ENCODE results near the gene RAB7B.
A peak's percentile ranks its signal among the peaks of the same experiment; 100 is the strongest.

RAB7B gene

GRCh38 chr1:205927247-205927646, 75.9 kb downstream of the RAB7B start:
- H2BK12ac ChIP-seq (ENCODE audit: low read length) = no peak overlapping the region
- H3K4ac ChIP-seq (ENCODE audit: low read length) = no peak overlapping the region
- H2BK5ac ChIP-seq (ENCODE audit: low read length) = no peak overlapping the region
- H4K8ac ChIP-seq (ENCODE audit: low read depth, low read length) = no peak overlapping the region
- peak overlapping the region; percentile 43 for H2AK5ac ChIP-seq (ENCODE audit: low read depth, low read length)
- no peak overlapping the region for H3K4me2 ChIP-seq (ENCODE audit: insufficient read depth, low read length, poor library complexity, severe bottlenecking)
- no peak overlapping the region for H2BK15ac ChIP-seq (ENCODE audit: low read length)
- H4K91ac ChIP-seq (ENCODE audit: low read depth, low read length, poor library complexity) = peak overlapping the region; percentile 16
- H3K4me3 ChIP-seq (ENCODE audit: low read length in 2 of 2) = no peak overlapping the region
- no peak overlapping the region for H2AFZ ChIP-seq (ENCODE audit: low read length)
- no peaks in the 10 kb centered on the region for H3K36me3 ChIP-seq (replicated peaks in 1 of 2; ENCODE audit: control insufficient read depth in 2 of 2, insufficient read depth in 2 of 2, low read length in 2 of 2)
- H3K23ac ChIP-seq (ENCODE audit: low read depth, low read length, poor library complexity) = no peak overlapping the region
- H2BK120ac ChIP-seq (ENCODE audit: low read depth, low read length) = no peak overlapping the region
- H3K27me3 ChIP-seq (ENCODE audit: control insufficient read depth in 3 of 3, insufficient read depth in 3 of 3, low read depth in 1 of 3, low read length in 3 of 3) = peaks cover 0 to 11% (median 0%) of the 10 kb centered on the region in 3 experiments
- no peak overlapping the region for H3K27ac ChIP-seq (replicated peaks; ENCODE audit: low read length)
- no peak overlapping the region for H3K9ac ChIP-seq (ENCODE audit: low read depth, low read length, poor library complexity)
- H3K18ac ChIP-seq (ENCODE audit: low read length) = no peak overlapping the region
- no CpG with 5 or more reads among the region's 6 CpGs for WGBS, 2 donors (ENCODE audit: extremely low coverage in 2 of 2, insufficient read length in 2 of 2, insufficient replicate concordance in 1 of 2)
- peaks cover 0 to 2% of the 10 kb centered on the region in 2 donors for H3K4me1 ChIP-seq (ENCODE audit: control insufficient read depth in 2 of 2, insufficient read depth in 1 of 2, low read depth in 1 of 2, low read length in 2 of 2)
- H3K9me3 ChIP-seq (replicated peaks in 1 of 2; ENCODE audit: control insufficient read depth in 2 of 2, insufficient read depth in 1 of 2, low read depth in 1 of 2, low read length in 2 of 2) = no peaks in the 10 kb centered on the region
- H3K14ac ChIP-seq (ENCODE audit: low read length) = no peak overlapping the region
- no peaks in the 10 kb centered on the region for H3K79me1 ChIP-seq (ENCODE audit: low read depth, low read length)
- no peak for DNase-seq (ENCODE audit: low spot score)

All from neuronal stem cell (in vitro differentiated cells).